Measurements from ENCODE around the gene NCOA1.

Gene NCOA1

DNA sequence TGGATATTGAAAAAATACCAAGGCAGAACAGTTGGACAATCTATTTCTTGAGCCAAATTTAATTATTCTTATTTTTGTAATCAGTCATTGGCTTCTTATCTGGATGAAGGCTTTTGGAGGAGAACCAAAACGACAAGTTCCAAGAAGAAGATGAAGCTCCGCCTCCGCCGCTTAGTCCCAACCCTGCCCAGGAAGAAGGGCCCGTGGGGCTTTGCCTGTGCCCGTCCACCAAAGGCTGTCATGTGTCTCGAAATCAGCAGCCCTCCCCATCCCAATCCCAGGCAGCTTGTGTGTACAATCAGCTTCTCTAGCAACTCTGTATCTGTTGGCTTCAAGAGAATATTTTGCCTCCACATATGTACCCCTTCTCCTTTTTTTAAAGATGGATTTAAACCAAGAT is 277.5 kb downstream of the NCOA1 start:
- H3K4me3 ChIP-seq (ENCODE audit: severe bottlenecking): no peak overlapping the region
- ATAC-seq (ENCODE audit: low read depth): no peak
- H3K4me1 ChIP-seq (ENCODE audit: insufficient read depth, poor library complexity, severe bottlenecking): no peaks in the 10 kb centered on the region
- no peak overlapping the region for H3K27ac ChIP-seq (ENCODE audit: poor library complexity, severe bottlenecking)
- H3K27me3 ChIP-seq (ENCODE audit: insufficient read depth, poor library complexity, severe bottlenecking): no peaks in the 10 kb centered on the region
- H3K36me3 ChIP-seq (ENCODE audit: low read depth): no peaks in the 10 kb centered on the region
- TF ChIP-seq, protein P1, sequence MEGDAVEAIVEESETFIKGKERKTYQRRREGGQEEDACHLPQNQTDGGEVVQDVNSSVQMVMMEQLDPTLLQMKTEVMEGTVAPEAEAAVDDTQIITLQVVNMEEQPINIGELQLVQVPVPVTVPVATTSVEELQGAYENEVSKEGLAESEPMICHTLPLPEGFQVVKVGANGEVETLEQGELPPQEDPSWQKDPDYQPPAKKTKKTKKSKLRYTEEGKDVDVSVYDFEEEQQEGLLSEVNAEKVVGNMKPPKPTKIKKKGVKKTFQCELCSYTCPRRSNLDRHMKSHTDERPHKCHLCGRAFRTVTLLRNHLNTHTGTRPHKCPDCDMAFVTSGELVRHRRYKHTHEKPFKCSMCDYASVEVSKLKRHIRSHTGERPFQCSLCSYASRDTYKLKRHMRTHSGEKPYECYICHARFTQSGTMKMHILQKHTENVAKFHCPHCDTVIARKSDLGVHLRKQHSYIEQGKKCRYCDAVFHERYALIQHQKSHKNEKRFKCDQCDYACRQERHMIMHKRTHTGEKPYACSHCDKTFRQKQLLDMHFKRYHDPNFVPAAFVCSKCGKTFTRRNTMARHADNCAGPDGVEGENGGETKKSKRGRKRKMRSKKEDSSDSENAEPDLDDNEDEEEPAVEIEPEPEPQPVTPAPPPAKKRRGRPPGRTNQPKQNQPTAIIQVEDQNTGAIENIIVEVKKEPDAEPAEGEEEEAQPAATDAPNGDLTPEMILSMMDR (IDR thresholded peaks at IDR 0.05; ENCODE audit: poor library complexity, severe bottlenecking): no peak
- H3K9me3 ChIP-seq (ENCODE audit: severe bottlenecking): no peaks in the 10 kb centered on the region
- no peak for DNase-seq (ENCODE audit: low spot score)

GRCh38 chr2:24771061-24771460 is 280.0 kb downstream of the NCOA1 start:
- TF ChIP-seq, protein P1 (IDR thresholded peaks at IDR 0.05; ENCODE audit: poor library complexity, severe bottlenecking): no peak
- no peaks in the 10 kb centered on the region for H3K36me3 ChIP-seq (ENCODE audit: low read depth)
- no peaks in the 10 kb centered on the region for H3K9me3 ChIP-seq (ENCODE audit: severe bottlenecking)
- DNase-seq (ENCODE audit: low spot score): no peak
- H3K4me3 ChIP-seq (ENCODE audit: severe bottlenecking): no peak overlapping the region
- no peak overlapping the region for H3K27ac ChIP-seq (ENCODE audit: poor library complexity, severe bottlenecking)
- H3K4me1 ChIP-seq (ENCODE audit: insufficient read depth, poor library complexity, severe bottlenecking): no peaks in the 10 kb centered on the region
- ATAC-seq (ENCODE audit: low read depth): no peak
- no peaks in the 10 kb centered on the region for H3K27me3 ChIP-seq (ENCODE audit: insufficient read depth, poor library complexity, severe bottlenecking)

DNA sequence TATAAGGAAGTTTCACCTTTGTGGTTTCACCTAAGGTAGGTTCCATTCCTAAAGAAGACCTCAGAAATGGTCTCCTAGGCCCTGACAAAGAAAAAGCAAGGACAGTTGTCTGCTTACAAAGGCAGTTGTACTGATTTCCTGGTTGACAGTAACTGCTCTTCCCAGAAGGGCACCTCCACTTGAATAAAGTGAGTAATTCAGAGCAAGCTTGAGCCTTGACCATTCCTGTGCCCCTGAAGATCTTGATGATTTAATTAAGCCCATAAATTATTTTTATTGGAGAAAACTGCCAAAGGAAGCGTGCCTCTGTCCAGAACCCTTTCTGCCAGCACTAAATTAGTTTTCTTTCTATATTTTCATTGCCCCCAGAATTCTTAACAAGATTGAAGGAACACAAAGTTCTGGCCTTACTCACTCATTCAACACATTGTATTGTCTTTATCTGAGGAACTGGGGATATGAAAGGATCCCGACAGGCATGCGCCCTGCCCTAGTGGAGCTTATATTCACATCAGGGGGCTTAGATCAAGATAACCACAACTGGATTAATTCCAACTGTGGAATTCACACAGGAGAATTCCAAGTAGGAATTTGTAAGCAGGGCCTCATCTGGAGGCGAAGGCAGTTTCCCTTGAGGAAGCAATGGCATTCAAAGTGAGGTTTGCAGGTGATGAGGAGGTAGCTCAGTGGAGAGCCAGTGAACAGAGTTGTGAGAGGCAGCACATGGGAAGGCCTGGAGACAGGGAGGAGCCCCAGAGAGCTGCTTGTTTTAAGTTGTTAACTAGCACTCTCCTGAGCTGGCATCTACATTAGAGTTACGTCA is 280.9 kb downstream of the NCOA1 start:
- H3K27me3 ChIP-seq (ENCODE audit: insufficient read depth, poor library complexity, severe bottlenecking): no peaks in the 10 kb centered on the region
- DNase-seq (ENCODE audit: low spot score) (no peak), ATAC-seq (ENCODE audit: low read depth) (no peak)
- TF ChIP-seq, protein P1 (IDR thresholded peaks at IDR 0.05; ENCODE audit: poor library complexity, severe bottlenecking): no peak
- H3K4me3 ChIP-seq (ENCODE audit: severe bottlenecking): no peak overlapping the region
- no peaks in the 10 kb centered on the region for H3K36me3 ChIP-seq (ENCODE audit: low read depth)
- no peaks in the 10 kb centered on the region for H3K9me3 ChIP-seq (ENCODE audit: severe bottlenecking)
- no peak overlapping the region for H3K27ac ChIP-seq (ENCODE audit: poor library complexity, severe bottlenecking)
- no peaks in the 10 kb centered on the region for H3K4me1 ChIP-seq (ENCODE audit: insufficient read depth, poor library complexity, severe bottlenecking)

DNA sequence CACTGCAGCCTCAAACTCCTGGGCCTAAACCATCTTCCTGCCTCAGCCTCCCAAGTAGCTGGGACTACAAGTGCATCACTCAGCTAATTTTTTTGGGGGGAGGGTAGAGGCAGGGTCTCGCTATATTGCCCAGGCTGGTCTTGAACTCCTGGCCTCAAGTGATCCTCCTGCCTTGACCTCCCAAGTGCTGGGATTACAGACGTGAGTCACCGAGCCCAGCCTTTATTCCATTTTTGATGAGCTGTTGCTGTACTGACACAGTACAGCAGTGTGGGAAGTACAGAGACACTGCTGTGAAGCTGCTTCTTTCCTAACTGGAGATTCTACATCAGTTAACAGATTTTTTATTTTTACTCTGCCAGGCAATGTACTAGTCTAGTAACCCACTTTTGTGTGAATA is 283.3 kb downstream of the NCOA1 start:
- no peaks in the 10 kb centered on the region for H3K36me3 ChIP-seq (ENCODE audit: low read depth)
- H3K4me3 ChIP-seq (ENCODE audit: severe bottlenecking): no peak overlapping the region
- H3K27me3 ChIP-seq (ENCODE audit: insufficient read depth, poor library complexity, severe bottlenecking): no peaks in the 10 kb centered on the region
- TF ChIP-seq, protein P1 (IDR thresholded peaks at IDR 0.05; ENCODE audit: poor library complexity, severe bottlenecking): no peak
- no peak overlapping the region for H3K27ac ChIP-seq (ENCODE audit: poor library complexity, severe bottlenecking)
- H3K4me1 ChIP-seq (ENCODE audit: insufficient read depth, poor library complexity, severe bottlenecking): no peaks in the 10 kb centered on the region
- no peaks in the 10 kb centered on the region for H3K9me3 ChIP-seq (ENCODE audit: severe bottlenecking)
- DNase-seq (ENCODE audit: low spot score) (no peak), ATAC-seq (ENCODE audit: low read depth) (no peak)

DNA sequence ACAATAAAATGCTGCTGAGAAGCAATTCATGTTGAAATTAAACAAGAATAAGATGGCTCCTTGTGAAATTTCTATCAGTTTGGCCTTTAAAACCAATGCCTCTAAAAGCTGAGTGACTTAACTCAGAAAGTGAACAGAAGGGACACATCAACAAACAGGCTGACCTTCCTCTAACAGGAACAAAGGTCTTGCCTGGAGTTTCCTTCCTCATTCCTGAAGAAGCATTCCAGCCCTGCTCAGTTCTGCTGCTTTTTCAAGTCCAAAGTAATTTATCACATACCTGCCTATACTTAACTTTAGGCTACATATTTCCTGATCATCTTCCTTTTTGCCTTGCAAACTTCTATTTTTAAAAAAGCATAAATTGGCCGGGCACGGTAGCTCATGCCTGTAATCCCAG is 288.1 kb downstream of the NCOA1 start:
- DNase-seq (ENCODE audit: low spot score) (no peak), ATAC-seq (ENCODE audit: low read depth) (no peak)
- Histone ChIP-seq H3K9me3 (ENCODE audit: severe bottlenecking) (no peaks in the 10 kb centered on the region), H3K36me3 (ENCODE audit: low read depth) (no peaks in the 10 kb centered on the region), H3K27me3 (ENCODE audit: insufficient read depth, poor library complexity, severe bottlenecking) (no peaks in the 10 kb centered on the region), H3K27ac (ENCODE audit: poor library complexity, severe bottlenecking) (no peak overlapping the region), H3K4me1 (ENCODE audit: insufficient read depth, poor library complexity, severe bottlenecking) (no peaks in the 10 kb centered on the region), H3K4me3 (ENCODE audit: severe bottlenecking) (no peak overlapping the region)
- TF ChIP-seq, protein P1 (IDR thresholded peaks at IDR 0.05; ENCODE audit: poor library complexity, severe bottlenecking): no peak

Measured in RWPE2 (cell line).